ENCODE data around the gene NKX2-1. TPM values are rescaled to one million over a fixed set of nuclear protein-coding genes. Genes with fewer than 3 reads are reported as not detected.
A peak's percentile ranks its signal among the peaks of the same experiment; 100 is the strongest.

NKX2-1 gene
- total and polyA plus RNA-seq, 2 donors (not counting 1 experiment from before 2014, with no cell fraction given): not detected

DNA sequence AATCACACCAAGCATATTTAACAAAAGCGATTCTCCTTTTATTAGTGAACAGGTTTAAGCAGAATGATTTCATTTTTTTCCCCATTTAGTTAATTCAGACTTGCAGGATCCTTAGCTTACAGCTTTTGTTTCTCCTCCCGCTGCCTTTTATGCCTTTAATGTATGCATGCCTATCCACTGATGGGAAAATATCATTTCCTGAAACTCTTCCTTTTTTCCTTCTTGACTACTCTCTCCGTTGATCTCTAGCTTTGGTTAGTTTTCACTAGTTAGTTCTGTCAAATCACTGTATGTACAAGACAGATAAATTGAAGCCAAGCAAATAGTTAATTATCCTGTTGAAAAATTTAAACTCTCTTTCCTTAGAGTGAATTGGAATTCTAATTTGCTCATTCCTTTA, 26.3 kb downstream of the NKX2-1 start:
- no peak overlapping the region for H3K4me3 ChIP-seq (ENCODE audit: control extremely low read depth in 1 of 5, extremely low read depth in 1 of 5, insufficient read depth in 1 of 5, low read depth in 2 of 5, low read length in 4 of 5)
- peaks cover 31% of the 10 kb centered on the region for H3K27me3 Mint-ChIP-seq
- no peaks in the 10 kb centered on the region for H3K36me3 ChIP-seq (replicated peaks in 1 of 2; ENCODE audit: control extremely low read depth in 1 of 2, control insufficient read depth in 1 of 2, extremely low read depth in 1 of 2, insufficient read depth in 2 of 2, low read length in 1 of 2)
- no peak overlapping the region for H2AFZ ChIP-seq (ENCODE audit: insufficient read depth, low read depth, low read length, poor library complexity, severe bottlenecking)
- intact Hi-C loops (cut with micrococcal nuclease): no loop called here
- no peaks in the 10 kb centered on the region for H3K79me2 ChIP-seq (ENCODE audit: control insufficient read depth, insufficient read depth, low read length)
- TF ChIP-seq EZH2 (IDR thresholded peaks at IDR 0.05; ENCODE audit: borderline replicate concordance, insufficient read depth, low read depth, low read length, poor library complexity, severe bottlenecking): no peak
- TF ChIP-seq, protein P1, sequence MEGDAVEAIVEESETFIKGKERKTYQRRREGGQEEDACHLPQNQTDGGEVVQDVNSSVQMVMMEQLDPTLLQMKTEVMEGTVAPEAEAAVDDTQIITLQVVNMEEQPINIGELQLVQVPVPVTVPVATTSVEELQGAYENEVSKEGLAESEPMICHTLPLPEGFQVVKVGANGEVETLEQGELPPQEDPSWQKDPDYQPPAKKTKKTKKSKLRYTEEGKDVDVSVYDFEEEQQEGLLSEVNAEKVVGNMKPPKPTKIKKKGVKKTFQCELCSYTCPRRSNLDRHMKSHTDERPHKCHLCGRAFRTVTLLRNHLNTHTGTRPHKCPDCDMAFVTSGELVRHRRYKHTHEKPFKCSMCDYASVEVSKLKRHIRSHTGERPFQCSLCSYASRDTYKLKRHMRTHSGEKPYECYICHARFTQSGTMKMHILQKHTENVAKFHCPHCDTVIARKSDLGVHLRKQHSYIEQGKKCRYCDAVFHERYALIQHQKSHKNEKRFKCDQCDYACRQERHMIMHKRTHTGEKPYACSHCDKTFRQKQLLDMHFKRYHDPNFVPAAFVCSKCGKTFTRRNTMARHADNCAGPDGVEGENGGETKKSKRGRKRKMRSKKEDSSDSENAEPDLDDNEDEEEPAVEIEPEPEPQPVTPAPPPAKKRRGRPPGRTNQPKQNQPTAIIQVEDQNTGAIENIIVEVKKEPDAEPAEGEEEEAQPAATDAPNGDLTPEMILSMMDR (IDR thresholded peaks at IDR 0.05): no peak
- H3K9ac ChIP-seq (ENCODE audit: low read length): no peak overlapping the region
- no peak overlapping the region for H3K27ac ChIP-seq (ENCODE audit: low read length in 2 of 2)
- no peaks in the 10 kb centered on the region for H3K4me1 Mint-ChIP-seq
- ChIA-PET POLR2A (no interaction called here), CTCF (no interaction called here)
- no peak overlapping the region for H3K27ac Mint-ChIP-seq
- no peak for DNase-seq
- ATAC-seq (ENCODE audit: low read depth): no peak
- no peaks in the 10 kb centered on the region for H4K20me1 ChIP-seq (ENCODE audit: control insufficient read depth, insufficient read depth, low read length, poor library complexity, severe bottlenecking)
- no peak overlapping the region for H3K4me3 Mint-ChIP-seq
- no CpG with 5 or more reads among the region's 3 CpGs for WGBS (ENCODE audit: insufficient coverage)
- no peaks in the 10 kb centered on the region for H3K4me1 ChIP-seq (ENCODE audit: control insufficient read depth in 2 of 2, insufficient read depth in 2 of 2, low read length in 2 of 2)
- H3K27me3 ChIP-seq (replicated peaks in 1 of 4; ENCODE audit: control extremely low read depth in 1 of 4, control insufficient read depth in 3 of 4, insufficient read depth in 4 of 4, low read length in 3 of 4): peaks cover 0 to 1% (median 0%) of the 10 kb centered on the region in 4 experiments
- H3K9me3 ChIP-seq (ENCODE audit: control extremely low read depth in 1 of 3, control insufficient read depth in 2 of 3, insufficient read depth in 1 of 3, low read length in 2 of 3): no peaks in the 10 kb centered on the region
- H3K4me2 ChIP-seq (replicated peaks; ENCODE audit: low read depth, low read length, poor library complexity, severe bottlenecking): no peak overlapping the region
- no peaks in the 10 kb centered on the region for H3K9me3 Mint-ChIP-seq (ENCODE audit: insufficient read depth)

DNA sequence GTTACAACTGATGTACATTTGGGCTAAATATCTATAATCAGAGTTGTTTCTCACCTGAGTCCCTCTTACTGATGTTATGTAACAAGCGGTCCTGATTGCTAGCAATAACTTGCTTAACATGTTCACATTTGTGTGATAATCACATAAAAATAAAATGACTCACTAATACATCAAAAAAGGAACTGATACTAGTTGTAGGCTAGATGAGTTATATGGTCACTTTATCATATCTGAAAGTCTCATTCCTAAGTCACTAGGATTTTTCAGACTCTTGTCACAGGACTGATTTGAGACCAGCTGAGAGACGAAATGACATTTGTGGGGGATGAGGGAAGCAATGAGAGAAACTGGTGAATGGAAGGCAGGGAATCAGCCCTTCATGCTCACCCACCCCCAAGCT, 34.3 kb downstream of the NKX2-1 start:
- H3K9me3 ChIP-seq (ENCODE audit: control extremely low read depth in 1 of 3, control insufficient read depth in 2 of 3, insufficient read depth in 1 of 3, low read length in 2 of 3): no peaks in the 10 kb centered on the region
- ATAC-seq (ENCODE audit: low read depth) (no peak), DNase-seq (no peak)
- peak overlapping the region; percentile 50 for H3K27ac Mint-ChIP-seq
- no peaks in the 10 kb centered on the region for H3K4me1 Mint-ChIP-seq
- POLR2A ChIA-PET: no interaction called here
- H3K36me3 ChIP-seq (replicated peaks in 1 of 2; ENCODE audit: control extremely low read depth in 1 of 2, control insufficient read depth in 1 of 2, extremely low read depth in 1 of 2, insufficient read depth in 2 of 2, low read length in 1 of 2): no peaks in the 10 kb centered on the region
- no peak overlapping the region for H3K4me3 ChIP-seq (ENCODE audit: control extremely low read depth in 1 of 5, extremely low read depth in 1 of 5, insufficient read depth in 1 of 5, low read depth in 2 of 5, low read length in 4 of 5)
- H3K4me3 Mint-ChIP-seq: no peak overlapping the region
- no peaks in the 10 kb centered on the region for H3K27me3 ChIP-seq (replicated peaks in 1 of 4; ENCODE audit: control extremely low read depth in 1 of 4, control insufficient read depth in 3 of 4, insufficient read depth in 4 of 4, low read length in 3 of 4)
- CTCF ChIA-PET: no interaction called here
- TF ChIP-seq, protein P1 (IDR thresholded peaks at IDR 0.05): no peak
- no peak for TF ChIP-seq EZH2 (IDR thresholded peaks at IDR 0.05; ENCODE audit: borderline replicate concordance, insufficient read depth, low read depth, low read length, poor library complexity, severe bottlenecking)
- H3K4me1 ChIP-seq (ENCODE audit: control insufficient read depth in 2 of 2, insufficient read depth in 2 of 2, low read length in 2 of 2): no peaks in the 10 kb centered on the region
- no peak overlapping the region for H2AFZ ChIP-seq (ENCODE audit: insufficient read depth, low read depth, low read length, poor library complexity, severe bottlenecking)
- no peak overlapping the region for H3K4me2 ChIP-seq (replicated peaks; ENCODE audit: low read depth, low read length, poor library complexity, severe bottlenecking)
- no peak overlapping the region for H3K9ac ChIP-seq (ENCODE audit: low read length)
- no CpG with 5 or more reads among the region's 2 CpGs for WGBS (ENCODE audit: insufficient coverage)
- no peak overlapping the region for H3K27ac ChIP-seq (ENCODE audit: low read length in 2 of 2)
- no peaks in the 10 kb centered on the region for H3K9me3 Mint-ChIP-seq (ENCODE audit: insufficient read depth)
- peaks cover 23% of the 10 kb centered on the region for H3K27me3 Mint-ChIP-seq
- H4K20me1 ChIP-seq (ENCODE audit: control insufficient read depth, insufficient read depth, low read length, poor library complexity, severe bottlenecking): no peaks in the 10 kb centered on the region
- no peaks in the 10 kb centered on the region for H3K79me2 ChIP-seq (ENCODE audit: control insufficient read depth, insufficient read depth, low read length)
- intact Hi-C loops (cut with micrococcal nuclease): no loop called here
